ENCODE measurements around the gene FBXO42.
"Not testable (repeated sequence)": the region's sequence is repeated elsewhere in the genome, so short reads cannot be mapped to it uniquely, and the experiment has no call there.

The FBXO42 gene

GRCh38 chr1:16258591-16259135 lies 93.6 kb downstream of the FBXO42 start:
- DNase-seq = no peak

GRCh38 chr1:16257968-16258367 lies 94.3 kb downstream of the FBXO42 start:
- DNase-seq = no peak

GRCh38 chr1:16257556-16257955 lies 94.7 kb downstream of the FBXO42 start:
- DNase-seq = not testable (repeated sequence)

- no peak for DNase-seq
Measured at GRCh38 chr1:16256478-16256877, 95.8 kb downstream of the FBXO42 start.

GRCh38 chr1:16254263-16254928 lies 97.9 kb downstream of the FBXO42 start:
- no peak for DNase-seq

- no peak for DNase-seq
Measured at GRCh38 chr1:16253332-16253922, 98.9 kb downstream of the FBXO42 start.

- no peak for DNase-seq
Measured at GRCh38 chr1:16252912-16253311, 99.4 kb downstream of the FBXO42 start.

- DNase-seq = no peak
Measured at GRCh38 chr1:16251381-16251780, 100.9 kb downstream of the FBXO42 start.

GRCh38 chr1:16250524-16251251 lies 101.6 kb downstream of the FBXO42 start:
- DNase-seq = no peak

GRCh38 chr1:16249596-16250241 lies 102.6 kb downstream of the FBXO42 start:
- DNase-seq = no peak

- no peak for DNase-seq
Measured at GRCh38 chr1:16248603-16249516, 103.4 kb downstream of the FBXO42 start.

- DNase-seq = no peak
Measured at GRCh38 chr1:16248007-16248436, 104.3 kb downstream of the FBXO42 start.

GRCh38 chr1:16247441-16247840 lies 104.8 kb downstream of the FBXO42 start:
- DNase-seq = no peak

- DNase-seq = no peak
Measured at GRCh38 chr1:16246961-16247360, 105.3 kb downstream of the FBXO42 start.

GRCh38 chr1:16246239-16246638 lies 106.0 kb downstream of the FBXO42 start:
- not testable (repeated sequence) for DNase-seq

GRCh38 chr1:16245476-16246196 lies 106.6 kb downstream of the FBXO42 start:
- DNase-seq = no peak

GRCh38 chr1:16244650-16245285 lies 107.5 kb downstream of the FBXO42 start:
- DNase-seq = no peak

- peak; percentile 84 for DNase-seq
Measured at GRCh38 chr1:16243936-16244649, 108.2 kb downstream of the FBXO42 start.

GRCh38 chr1:16243215-16243610 lies 109.1 kb downstream of the FBXO42 start:
- no peak for DNase-seq

- DNase-seq = no peak
Measured at GRCh38 chr1:16242556-16243214, 109.6 kb downstream of the FBXO42 start.

All from activated CD4-positive, alpha-beta T cell treated with anti-CD3 and anti-CD28 coated beads for 48 hours (primary cell).